DND-41 (cell line): ENCODE results near the gene C3orf20.

Experiments used
- EZH2 ChIP-seq: IDR thresholded peaks from 3 replicates; pipeline ENCODE4 v1.6.1; 2012; ENCODE audit warnings: borderline replicate concordance, low read depth, mild to moderate bottlenecking, moderate library complexity, low read length, inconsistent platforms; ENCODE audit not compliant: severe bottlenecking
- TF ChIP-seq, protein P1 (sequence below): IDR thresholded peaks from 2 replicates; pipeline ENCODE4 v1.5.1; 2012; ENCODE audit warnings: borderline replicate concordance, low read length, moderate library complexity, mild to moderate bottlenecking; ENCODE audit not compliant: poor library complexity, severe bottlenecking; ENCODE audit errors: extremely low read depth

DNA sequence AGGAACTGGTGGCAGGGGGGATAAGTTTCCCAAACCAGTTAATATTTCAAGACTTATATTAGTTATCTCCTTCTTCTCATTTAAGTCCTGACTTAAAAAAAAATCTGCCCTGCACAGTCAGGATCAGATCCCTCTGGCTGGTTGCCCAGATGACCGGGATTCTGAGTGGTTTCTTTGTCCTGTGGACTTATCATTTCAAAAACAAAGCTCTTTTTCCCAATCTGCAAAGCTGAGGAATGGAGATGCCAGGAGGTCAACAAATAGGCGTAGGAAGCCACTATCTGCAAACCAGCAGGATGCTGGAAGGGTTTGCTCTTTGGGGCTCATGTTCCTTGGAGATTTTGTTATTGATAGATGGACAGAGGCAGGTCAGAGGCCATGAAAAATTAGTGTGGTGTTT, 5.8 kb downstream of the C3orf20 start:
- TF ChIP-seq, protein P1, sequence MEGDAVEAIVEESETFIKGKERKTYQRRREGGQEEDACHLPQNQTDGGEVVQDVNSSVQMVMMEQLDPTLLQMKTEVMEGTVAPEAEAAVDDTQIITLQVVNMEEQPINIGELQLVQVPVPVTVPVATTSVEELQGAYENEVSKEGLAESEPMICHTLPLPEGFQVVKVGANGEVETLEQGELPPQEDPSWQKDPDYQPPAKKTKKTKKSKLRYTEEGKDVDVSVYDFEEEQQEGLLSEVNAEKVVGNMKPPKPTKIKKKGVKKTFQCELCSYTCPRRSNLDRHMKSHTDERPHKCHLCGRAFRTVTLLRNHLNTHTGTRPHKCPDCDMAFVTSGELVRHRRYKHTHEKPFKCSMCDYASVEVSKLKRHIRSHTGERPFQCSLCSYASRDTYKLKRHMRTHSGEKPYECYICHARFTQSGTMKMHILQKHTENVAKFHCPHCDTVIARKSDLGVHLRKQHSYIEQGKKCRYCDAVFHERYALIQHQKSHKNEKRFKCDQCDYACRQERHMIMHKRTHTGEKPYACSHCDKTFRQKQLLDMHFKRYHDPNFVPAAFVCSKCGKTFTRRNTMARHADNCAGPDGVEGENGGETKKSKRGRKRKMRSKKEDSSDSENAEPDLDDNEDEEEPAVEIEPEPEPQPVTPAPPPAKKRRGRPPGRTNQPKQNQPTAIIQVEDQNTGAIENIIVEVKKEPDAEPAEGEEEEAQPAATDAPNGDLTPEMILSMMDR: no peak
- TF ChIP-seq EZH2: no peak
